Omental fat pad (tissue), 4 donors: ENCODE measurements around the gene RARRES1. TPM values are rescaled to one million over a fixed set of nuclear protein-coding genes. Genes with fewer than 3 reads are reported as not detected.

ENCODE experiments used
- ATAC-seq: fragments of 150-250 bp; one replicate; pipeline ENCODE4 v1.9.1; 2016; ENCODE audit warnings: mild to moderate bottlenecking, moderate library complexity; ENCODE audit not compliant: low FRiP score
- DNase-seq: peaks from one replicate; pipeline ENCODE4 v3.0.0-alpha.2; 2019; ENCODE audit warnings: low spot score
- CTCF ChIP-seq, 3 donors: fragments of 450-650 bp; IDR thresholded peaks; one replicate each; pipeline ENCODE4 v1.5.1; 2016 to 2017; ENCODE audit warnings: antibody characterized with exemption in 3 of 3, mild to moderate bottlenecking in 3 of 3, moderate library complexity in 2 of 3
- total RNA-seq, 4 donors: library from RNA; depleted of rRNA; stranded (reverse); fragments of >200 nt; gene quantifications; one replicate each; pipeline ENCODE4 v1.1.0, GENCODE V29; 2016

RARRES1 gene
- total RNA-seq, 4 donors from 2014 or later = 16.1 to 691 (median 335) TPM

- TF ChIP-seq CTCF (IDR thresholded peaks at IDR 0.05) = no peak
- DNase-seq (no peak), ATAC-seq (no peak)
These were observed 38.6 kb upstream of the RARRES1 start for GRCh38 chr3:158770741-158771350.

GRCh38 chr3:158769952-158770740 is 37.9 kb upstream of the RARRES1 start:
- no peak for ATAC-seq

GRCh38 chr3:158769549-158769948 is 37.3 kb upstream of the RARRES1 start:
- ATAC-seq (no peak), DNase-seq (no peak)
- no peak for TF ChIP-seq CTCF (IDR thresholded peaks at IDR 0.05)

More at GRCh38 chr3:158769952-158770740, 37.9 kb upstream of the RARRES1 start:
- DNase-seq = no peak
- no peak for TF ChIP-seq CTCF (IDR thresholded peaks at IDR 0.05)

GRCh38 chr3:158768881-158769543 is 36.8 kb upstream of the RARRES1 start:
- no peak for DNase-seq
- peak; percentile 70 for ATAC-seq
- no peak for TF ChIP-seq CTCF (IDR thresholded peaks at IDR 0.05)

GRCh38 chr3:158768361-158768787 is 36.1 kb upstream of the RARRES1 start:
- ATAC-seq = peak; percentile 45
- TF ChIP-seq CTCF (IDR thresholded peaks at IDR 0.05) = no peak
- DNase-seq = no peak

GRCh38 chr3:158766364-158766763 is 34.1 kb upstream of the RARRES1 start:
- no peak for DNase-seq
- no peak for TF ChIP-seq CTCF (IDR thresholded peaks at IDR 0.05)
- ATAC-seq = no peak
